Adrenal gland (tissue), 12 donors: Measurements from ENCODE around the gene PIGB. TPM values are rescaled to one million over a fixed set of nuclear protein-coding genes. Genes with fewer than 3 reads are reported as not detected.
"Not testable (repeated sequence)": the region's sequence is repeated elsewhere in the genome, so short reads cannot be mapped to it uniquely, and the experiment has no call there.

ENCODE experiments used
- DNase-seq, 7 donors: peaks; one replicate each; pipeline ENCODE4 v3.0.0-alpha.2; 2019 to 2020
- H3K27ac ChIP-seq, 5 donors: fragments of 200-600 bp; sonication (generic) in 4 of 5; 1 replicate in 3 of 5; 2 replicates in 2 of 5; pipeline versions ENCODE4 v1.5.1 to v1.8.0; 2016 to 2020; ENCODE audit warnings: mild to moderate bottlenecking in 1 of 5
- H3K27me3 ChIP-seq: fragments of 200-600 bp; 2 replicates; pipeline ENCODE4 v1.8.0; 2021
- H3K36me3 ChIP-seq, 2 donors: fragments of 200-600 bp; replicated peaks in 1 of 2; 1 replicate in 1 of 2; 2 replicates in 1 of 2; pipeline versions ENCODE4 v1.5.1 to v1.8.0; 2018 to 2022
- H3K4me1 ChIP-seq, 2 donors: fragments of 200-600 bp; replicated peaks in 1 of 2; 1 replicate in 1 of 2; 2 replicates in 1 of 2; pipeline versions ENCODE4 v1.5.1 to v1.8.0; 2018 to 2021
- H3K4me3 ChIP-seq, 4 donors: fragments of 200-600 bp; sonication (generic) in 3 of 4; one replicate each; pipeline ENCODE4 v1.5.1; 2016 to 2018
- H3K9me3 ChIP-seq, 3 donors: fragments of 200-600 bp; sonication (generic) in 1 of 3; replicated peaks in 1 of 3; 1 replicate in 2 of 3; 2 replicates in 1 of 3; pipeline versions ENCODE4 v1.5.1 to v1.8.0; 2016 to 2021
- CTCF ChIP-seq, 6 experiments: fragments of 450-650 bp in 4 of 6; fragments of 200-600 bp in 2 of 6; sonication (generic) in 1 of 6; IDR thresholded peaks; 1 replicate in 5 of 6; 2 replicates in 1 of 6; pipeline versions ENCODE4 v1.5.1 to v1.8.0; 2016 to 2021; ENCODE audit warnings: antibody characterized with exemption in 6 of 6, mild to moderate bottlenecking in 2 of 6, moderate library complexity in 1 of 6
- POLR2A ChIP-seq, 2 donors: fragments of 450-650 bp; IDR thresholded peaks; one replicate each; pipeline ENCODE4 v1.6.1; 2017; ENCODE audit warnings: antibody characterized with exemption in 2 of 2, mild to moderate bottlenecking in 2 of 2, moderate library complexity in 1 of 2
- WGBS, 4 donors: extraction: QIAGEN DNeasy Blood & Tissue Kit in 2 of 4; methylation state at CpG; one replicate each; pipeline versions ENCODE4 v1.1.5 to v1.1.7; 2013 to 2017; 5-methylcytosine and 5-hydroxymethylcytosine counted together
- intact Hi-C, 2 donors: fragments of 100-400 bp; cut with DNase I; formaldehyde crosslinking; loops; one replicate each; pipeline versions ENCODE4 v1.14.1 to v1.15.0; 2022 to 2023
- polyA plus RNA-seq, 3 donors: library from polyadenylated mRNA; stranded (reverse); fragments of 200-250 nt in 2 of 3; fragments of 350-450 nt in 1 of 3; fragmentation: Illumina TruSeq in 1 of 3; extraction: RNeasy Lipid Tissue Mini Kit (QIAGEN cat#74804) in 1 of 3; gene quantifications; one replicate each; pipeline ENCODE4 v1.2.3, GENCODE V29; 2013 to 2014
- total RNA-seq, 9 donors: library from RNA; depleted of rRNA in 4 of 9; stranded (reverse); fragments of >200 nt in 4 of 9; fragments of 120-200 nt in 1 of 9; fragmentation: NEBNext Ultra II Directional in 1 of 9; extraction: Animal tissue kit (Norgen Biotek cat#: 25700) in 1 of 9; gene quantifications; one replicate each; pipeline versions ENCODE4 v1.1.0 to v1.2.4, GENCODE V29; 2013 to 2023
- donor health status: healthy with polysubstance abuse.
- donor health status: Bipolar disorder and iron deficiency.
- donor health status: DM: yes; HTN: yes; CAD: no.
- donor health status: DM: no; HTN: no; CAD: no.
- donor health status: DM: no; HTN: no; CAD: no.
- donor health status: DM: yes; HTN: yes; CAD: no.

Gene PIGB
- total and polyA plus RNA-seq, 12 donors, result 9.5 to 33.8 (median 15.6) TPM

GRCh38 chr15:55389264-55389607, 70.2 kb downstream of the PIGB start:
- Histone ChIP-seq H3K4me1 (peaks cover 0 to 3% of the 10 kb centered on the region in 2 donors), H3K9me3 (no peaks in the 10 kb centered on the region), H3K4me3 (no peak overlapping the region), H3K36me3 (peaks cover 0 to 9% of the 10 kb centered on the region in 2 donors), H3K27me3 (no peaks in the 10 kb centered on the region), H3K27ac (no peak overlapping the region)
- no peak for DNase-seq
- TF ChIP-seq POLR2A (IDR thresholded peaks at IDR 0.05), result no peak
- TF ChIP-seq CTCF (IDR thresholded peaks at IDR 0.05), result no peak
- intact Hi-C loops, result no loop called here

GRCh38 chr15:55394694-55395093, 75.7 kb downstream of the PIGB start:
- 92 to 100% (median 93%) methylated on average over 1 of the region's 1 CpG for WGBS, 4 donors
- no peak overlapping the region for H3K27ac ChIP-seq
- no peak for DNase-seq
- no peak overlapping the region for H3K4me3 ChIP-seq
- H3K27me3 ChIP-seq, result no peaks in the 10 kb centered on the region
- intact Hi-C loops, result no loop called here
- H3K9me3 ChIP-seq, result no peaks in the 10 kb centered on the region
- TF ChIP-seq POLR2A (IDR thresholded peaks at IDR 0.05), result no peak
- TF ChIP-seq CTCF (IDR thresholded peaks at IDR 0.05), result no peak
- peaks cover 0 to 3% of the 10 kb centered on the region in 2 donors for H3K4me1 ChIP-seq
- H3K36me3 ChIP-seq, result no peaks in the 10 kb centered on the region

GRCh38 chr15:55398243-55398642, 79.2 kb downstream of the PIGB start:
- intact Hi-C loops, result no loop called here
- 91 to 97% (median 93%) methylated on average over 5 of the region's 5 CpGs for WGBS, 4 donors
- TF ChIP-seq CTCF (IDR thresholded peaks at IDR 0.05) (no peak), POLR2A (IDR thresholded peaks at IDR 0.05) (no peak)

GRCh38 chr15:55400050-55400449, 81.0 kb downstream of the PIGB start:
- H3K27me3 ChIP-seq, H3K9me3 ChIP-seq, DNase-seq, H3K36me3 ChIP-seq, H3K4me3 ChIP-seq, intact Hi-C loops, H3K27ac ChIP-seq: not testable (repeated sequence)
- peaks cover 0 to 25% of the 10 kb centered on the region in 2 donors for H3K4me1 ChIP-seq
- WGBS, 4 donors, result 82 to 98% (median 96%) methylated on average over 8 of the region's 8 CpGs

More at GRCh38 chr15:55398243-55398642, 79.2 kb downstream of the PIGB start:
- Histone ChIP-seq H3K27me3 (no peaks in the 10 kb centered on the region), H3K36me3 (no peaks in the 10 kb centered on the region), H3K4me1 (peaks cover 0 to 12% of the 10 kb centered on the region in 2 donors), H3K4me3 (no peak overlapping the region), H3K9me3 (no peaks in the 10 kb centered on the region), H3K27ac (no peak overlapping the region)
- no peak for DNase-seq

GRCh38 chr15:55401786-55402246, 82.8 kb downstream of the PIGB start:
- TF ChIP-seq POLR2A (IDR thresholded peaks at IDR 0.05) (no peak), CTCF (IDR thresholded peaks at IDR 0.05) (no peak)
- Histone ChIP-seq H3K4me1 (peaks cover 7 to 37% of the 10 kb centered on the region in 2 donors), H3K4me3 (no peak overlapping the region), H3K27me3 (no peaks in the 10 kb centered on the region), H3K9me3 (no peaks in the 10 kb centered on the region), H3K27ac (no peak overlapping the region), H3K36me3 (no peaks in the 10 kb centered on the region)
- DNase-seq, result no peak
- WGBS, 4 donors, result 67 to 81% (median 77%) methylated on average over 1 of the region's 1 CpG
- intact Hi-C loops, result no loop called here
